ENCODE data around the gene RBBP9.
"Not testable (repeated sequence)": the region's sequence is repeated elsewhere in the genome, so short reads cannot be mapped to it uniquely, and the experiment has no call there.

RBBP9 gene

DNA sequence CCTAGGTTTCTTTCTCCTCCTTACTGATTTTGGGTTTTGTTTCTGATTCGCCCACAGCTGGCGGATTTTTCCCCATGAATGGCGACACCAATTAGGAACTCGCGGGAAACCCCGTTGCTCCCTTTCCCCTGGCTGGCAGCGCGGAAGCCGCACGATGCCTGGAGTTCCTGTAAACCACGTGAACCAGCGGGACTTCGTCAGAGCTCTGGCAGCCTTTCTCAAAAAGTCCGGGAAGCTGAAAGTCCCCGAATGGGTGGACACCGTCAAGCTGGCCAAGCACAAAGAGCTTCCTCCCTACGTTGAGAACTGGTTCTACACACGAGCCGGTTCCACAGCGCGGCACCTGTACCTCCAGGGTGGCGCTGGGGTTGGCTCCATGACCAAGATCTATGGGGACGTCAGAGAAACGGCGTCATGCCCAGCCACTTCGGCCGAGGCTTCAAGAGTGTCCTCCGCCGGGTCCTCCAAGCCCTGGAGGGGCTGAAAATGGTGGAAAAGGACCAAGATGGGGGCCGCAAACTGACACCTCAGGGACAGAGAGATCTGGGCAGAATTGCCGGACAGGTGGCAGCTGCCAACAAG, 7.5 kb upstream of the RBBP9 start:
- no peak for DNase-seq (ENCODE audit: low read depth in 2 of 2)

DNA sequence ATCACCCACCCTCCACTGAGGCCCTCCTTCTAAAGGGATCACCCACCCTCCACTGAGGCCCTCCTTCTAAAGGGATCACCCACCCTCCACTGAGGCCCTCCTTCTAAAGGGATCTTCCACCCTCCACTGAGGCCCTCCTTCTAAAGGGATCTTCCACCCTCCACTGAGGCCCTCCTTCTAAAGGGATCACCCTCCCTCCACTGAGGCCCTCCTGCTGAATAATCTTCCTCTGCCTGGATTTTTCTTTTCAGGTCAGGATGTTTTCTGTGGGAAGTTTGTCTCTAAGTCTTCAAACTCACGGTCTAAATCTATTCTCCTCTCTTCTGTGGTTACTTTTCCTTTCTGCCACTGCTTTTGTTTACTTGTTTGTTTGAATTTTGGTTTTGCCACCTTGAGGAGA, 4.6 kb upstream of the RBBP9 start:
- not testable (repeated sequence) for DNase-seq (ENCODE audit: low read depth in 2 of 2)

DNA sequence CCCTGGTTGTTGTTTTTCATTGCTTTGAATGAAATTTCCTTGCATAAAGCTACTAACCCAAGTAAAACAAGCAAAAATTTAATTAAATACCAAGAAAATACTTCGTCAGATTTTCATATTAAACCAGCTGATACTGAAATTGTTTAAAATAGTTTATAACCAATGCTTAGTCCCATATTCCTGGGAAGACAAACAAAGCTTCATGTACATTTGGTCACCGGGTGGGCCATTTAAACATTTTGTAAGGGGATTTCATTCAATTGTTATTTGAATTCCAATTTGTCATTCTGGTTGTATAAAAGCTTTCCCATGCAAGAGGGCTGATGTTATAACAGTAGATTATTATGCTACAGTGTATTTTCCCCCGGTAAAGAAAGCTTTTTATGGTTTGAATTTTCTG, 578 bp upstream of the RBBP9 start:
- DNase-seq (ENCODE audit: low read depth in 2 of 2), result no peak

DNA sequence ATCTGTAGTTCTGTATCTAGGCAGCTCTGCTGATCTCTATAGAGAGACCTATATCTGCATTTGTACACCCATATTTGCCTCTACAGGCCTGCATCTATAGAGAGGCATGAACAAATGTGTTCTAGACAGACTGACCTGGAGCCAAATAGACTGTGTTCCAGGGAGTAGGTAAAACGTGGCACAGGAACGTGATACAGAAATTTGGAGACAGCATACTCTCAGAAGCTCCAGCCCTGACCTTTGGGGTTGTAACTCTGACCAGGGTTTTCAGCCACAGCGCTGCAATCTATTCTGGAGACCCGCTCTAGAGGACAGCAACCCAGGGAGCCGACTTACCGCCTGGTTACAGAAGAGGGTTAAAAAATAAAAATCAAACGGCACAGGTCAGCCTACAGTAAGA, 983 bp downstream of the RBBP9 start:
- no peak for DNase-seq (ENCODE audit: low read depth in 2 of 2)

DNA sequence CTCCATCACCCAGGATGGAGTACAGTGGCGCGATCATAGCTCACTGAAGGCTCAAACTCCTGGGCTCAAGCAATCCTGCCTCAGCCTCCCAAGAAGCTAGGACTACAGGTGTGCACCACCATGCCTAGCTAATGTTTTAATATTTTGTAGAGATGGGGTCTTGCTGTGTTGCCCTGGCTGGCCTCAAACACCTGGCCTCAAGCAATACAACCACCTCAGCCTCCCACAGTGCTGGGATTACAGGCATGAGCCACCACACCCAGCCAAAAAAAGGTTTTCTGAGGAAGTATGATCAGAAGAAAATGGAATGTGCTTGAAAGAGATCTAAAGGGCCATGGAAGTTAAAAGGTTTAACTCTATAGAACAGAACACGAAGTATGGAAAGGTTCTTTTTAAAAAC, 8.7 kb downstream of the RBBP9 start:
- DNase-seq (ENCODE audit: low read depth in 2 of 2), result no peak

DNA sequence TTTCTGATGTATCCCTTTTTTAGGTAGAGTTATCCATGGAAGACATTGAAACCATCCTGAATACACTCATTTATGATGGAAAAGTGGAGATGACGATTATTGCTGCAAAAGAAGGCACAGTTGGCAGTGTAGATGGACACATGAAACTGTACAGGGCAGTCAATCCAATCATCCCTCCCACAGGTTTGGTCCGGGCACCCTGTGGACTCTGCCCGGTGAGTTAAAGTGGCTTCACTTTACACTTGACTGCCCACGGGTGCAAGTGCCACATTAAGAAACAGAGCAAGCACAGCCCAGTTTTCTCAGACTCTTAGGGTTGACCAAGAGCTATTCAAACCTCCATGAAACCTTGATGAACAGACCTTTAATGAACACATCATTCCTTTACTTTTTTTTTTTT, 15.4 kb downstream of the RBBP9 start:
- DNase-seq (ENCODE audit: low read depth in 2 of 2), result no peak

DNA sequence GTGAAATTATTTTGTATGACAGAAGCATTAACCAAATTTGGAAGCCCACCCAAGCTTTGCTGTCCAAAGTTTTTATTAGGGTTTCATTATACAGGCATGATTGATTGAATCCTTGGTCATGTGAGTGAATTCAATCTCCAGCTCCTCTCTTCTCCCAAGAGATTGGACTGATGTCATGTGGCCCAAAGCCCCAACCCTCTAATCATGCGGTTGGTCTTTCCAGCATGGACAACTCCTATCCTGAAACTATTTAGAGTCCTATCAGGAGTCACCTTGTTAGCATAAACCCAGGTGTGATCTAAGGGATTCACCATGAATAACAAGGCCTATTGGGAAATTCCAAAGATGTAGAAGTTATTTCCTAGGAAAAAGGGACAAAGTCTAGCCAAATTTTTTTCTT, 19.2 kb downstream of the RBBP9 start:
- DNase-seq (ENCODE audit: low read depth in 2 of 2), result no peak

DNA sequence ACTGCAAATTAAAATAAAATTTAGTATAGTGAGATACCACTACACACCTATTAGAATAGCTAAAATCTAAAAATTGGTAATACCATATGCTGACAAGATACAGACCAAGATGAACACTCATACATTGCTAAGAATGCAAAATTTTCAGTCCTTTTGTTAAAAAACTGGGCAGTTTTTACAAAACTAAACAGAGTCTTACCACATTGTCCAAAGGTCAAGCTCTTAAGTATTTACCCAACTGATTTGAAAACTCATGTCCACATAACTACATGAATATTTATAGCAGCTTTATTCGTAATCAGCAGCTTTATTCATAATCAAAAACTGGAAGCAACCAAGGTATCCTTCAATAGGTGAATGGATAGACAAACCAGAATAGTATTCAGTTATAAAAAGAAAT, 19.8 kb downstream of the RBBP9 start:
- DNase-seq (ENCODE audit: low read depth in 2 of 2), result no peak

DNA sequence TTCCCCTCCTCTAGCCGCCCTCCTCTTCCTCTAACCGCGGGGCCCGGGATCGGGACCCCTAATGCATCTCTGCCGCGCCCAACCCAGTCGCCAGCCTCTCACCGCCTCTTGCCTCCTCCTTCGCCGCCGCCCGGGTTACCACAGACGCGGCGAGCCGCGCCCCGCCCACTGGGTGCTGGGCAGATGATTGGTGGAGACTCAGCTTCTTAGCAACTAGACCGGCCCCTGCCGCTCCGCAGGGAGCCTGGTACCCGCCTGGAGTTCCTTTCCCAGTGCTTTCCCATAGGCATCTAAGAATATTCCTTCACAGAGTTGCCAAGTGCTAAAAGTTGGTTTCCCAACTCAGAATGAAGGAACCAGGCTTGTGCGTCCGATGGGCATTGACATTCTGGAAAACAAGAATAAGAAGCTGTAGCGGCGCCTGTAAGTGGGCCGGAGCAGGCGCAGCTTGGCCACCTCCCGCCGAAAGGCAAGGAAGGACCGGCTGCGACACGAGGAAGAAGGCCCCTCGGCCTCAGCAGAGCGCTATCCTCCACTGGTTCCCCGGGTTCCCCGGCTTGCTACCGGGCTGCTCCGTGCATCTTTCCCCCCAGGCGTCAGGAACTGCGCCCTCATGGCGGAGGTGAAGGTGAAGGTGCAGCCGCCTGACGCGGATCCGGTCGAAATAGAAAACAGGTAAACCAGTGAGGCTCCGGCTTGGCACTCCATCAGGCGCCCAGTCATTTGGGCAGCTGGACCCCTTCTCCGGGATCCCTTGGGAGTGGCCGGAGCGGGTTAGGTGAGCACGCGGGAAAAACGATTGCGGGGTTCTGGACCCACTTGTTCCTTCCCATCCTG, 29.9 kb downstream of the RBBP9 start, which contains the start of the genes DZANK1 and POLR3F:
Gene DZANK1 (minus strand): TSS at position 137 of the 837 bp plus-strand sequence. CDS start 1,672 bp downstream, outside the sequence.
Gene POLR3F (plus strand): TSS at position 497 of the 837 bp plus-strand sequence. CDS start 117 bp downstream, at position 614.
- DNase-seq (ENCODE audit: low read depth in 2 of 2), result peak; percentile 84 to 91

DNA sequence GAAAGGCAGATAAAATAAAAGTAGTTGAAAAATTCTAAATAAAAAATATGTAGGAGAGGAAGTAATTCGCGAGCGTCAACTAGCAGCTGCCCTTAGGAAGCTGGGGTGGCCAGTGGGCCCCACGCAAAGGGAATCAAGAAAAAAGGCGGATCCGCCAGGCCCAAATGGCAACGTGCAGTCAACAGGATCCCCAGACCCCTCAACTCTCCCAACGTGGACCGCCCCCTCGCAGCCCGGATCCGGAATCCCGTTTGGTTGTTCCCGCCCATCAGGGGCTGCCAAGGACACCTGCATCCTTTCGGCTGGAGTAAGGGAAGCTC, 30.5 kb downstream of the RBBP9 start:
- DNase-seq (ENCODE audit: low read depth in 2 of 2), result no peak

DNA sequence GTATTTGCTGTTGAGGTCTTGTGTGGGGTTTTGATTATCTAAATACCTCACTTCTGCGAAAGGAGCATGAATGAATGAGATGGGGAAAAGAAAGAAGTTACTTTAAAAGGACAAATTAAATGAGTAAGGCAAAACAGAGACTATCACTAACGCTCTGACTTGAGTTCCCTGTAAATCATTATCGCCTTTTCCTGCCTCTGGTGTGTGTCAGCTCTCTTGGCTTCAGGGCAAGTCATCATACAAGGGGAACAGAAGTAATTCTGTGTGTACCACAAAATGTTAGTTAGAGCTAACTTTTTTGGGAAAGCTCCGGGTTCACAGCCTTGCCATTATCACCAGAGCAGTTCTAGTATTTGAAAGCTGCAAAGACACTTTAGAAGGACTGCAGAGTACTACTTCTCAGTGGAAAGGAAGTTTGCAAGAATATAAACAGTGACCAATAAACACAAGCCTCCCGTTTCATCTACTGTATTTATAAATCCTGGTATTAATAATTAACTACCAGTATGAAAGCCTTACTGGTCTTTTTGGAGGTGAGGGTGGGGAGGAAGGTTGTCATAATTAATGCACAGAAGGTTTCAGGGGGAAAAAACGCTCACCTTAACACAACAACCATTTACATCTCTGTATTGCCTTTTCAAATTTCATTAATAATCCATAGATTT, 31.4 kb downstream of the RBBP9 start:
- DNase-seq (ENCODE audit: low read depth in 2 of 2), result no peak

DNA sequence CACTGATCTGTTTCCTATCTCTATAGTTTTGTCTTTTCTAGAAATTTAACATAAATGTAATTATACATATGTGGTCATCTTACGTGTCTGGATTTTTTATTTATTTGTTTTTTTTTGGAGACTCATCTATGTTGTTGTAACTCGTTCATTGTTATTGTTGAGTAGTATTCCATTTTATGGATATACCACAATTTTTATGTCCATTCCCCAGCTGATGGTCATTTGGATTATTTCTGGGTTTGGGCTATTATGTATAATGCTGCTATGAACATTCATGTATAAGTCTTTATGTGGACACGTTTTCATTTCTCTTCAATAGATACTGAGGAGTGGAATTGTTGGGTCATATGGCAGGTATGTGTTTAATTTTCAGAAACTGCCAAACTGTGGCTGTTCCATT, 40.4 kb downstream of the RBBP9 start:
- DNase-seq (ENCODE audit: low read depth in 2 of 2), result no peak

DNA sequence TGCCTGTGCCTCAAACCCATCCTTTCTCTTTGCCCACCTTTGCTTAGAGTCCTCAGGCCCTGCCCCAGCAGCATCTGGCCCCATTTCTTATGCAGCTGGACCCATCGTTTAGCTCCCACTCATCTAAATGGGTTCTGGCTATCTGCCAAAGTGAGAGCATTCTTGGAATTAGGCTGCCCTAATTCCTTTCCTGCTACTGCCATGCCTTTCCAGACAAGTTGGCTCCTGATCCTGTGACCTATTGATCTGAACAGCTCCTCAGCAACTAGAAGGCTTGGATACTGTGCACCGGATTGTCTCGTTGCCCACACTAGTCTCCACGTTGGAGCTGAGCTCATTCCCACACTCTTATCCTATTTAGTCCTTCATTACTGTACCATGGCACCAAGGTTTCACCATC, 53.1 kb downstream of the RBBP9 start:
- DNase-seq (ENCODE audit: low read depth in 2 of 2), result no peak

DNA sequence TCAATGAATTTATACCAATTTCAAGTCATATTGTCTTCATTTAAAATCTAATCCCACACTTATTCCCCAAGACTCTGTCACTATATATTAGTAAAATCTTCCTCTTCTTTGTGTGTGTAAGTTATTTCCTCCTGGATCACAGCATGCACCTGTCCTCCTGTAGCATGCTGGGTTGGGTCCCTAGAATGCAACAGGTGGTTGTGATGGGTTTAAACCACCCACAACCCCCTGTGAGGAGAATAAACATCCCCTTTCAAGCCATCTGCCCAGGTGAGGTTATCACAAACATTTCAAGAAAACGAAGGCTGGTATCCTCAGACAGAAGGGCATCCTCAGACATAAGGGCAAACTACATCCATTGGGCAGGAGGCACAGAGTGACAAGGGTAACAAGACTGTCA, 56.6 kb downstream of the RBBP9 start:
- DNase-seq (ENCODE audit: low read depth in 2 of 2), result no peak

DNA sequence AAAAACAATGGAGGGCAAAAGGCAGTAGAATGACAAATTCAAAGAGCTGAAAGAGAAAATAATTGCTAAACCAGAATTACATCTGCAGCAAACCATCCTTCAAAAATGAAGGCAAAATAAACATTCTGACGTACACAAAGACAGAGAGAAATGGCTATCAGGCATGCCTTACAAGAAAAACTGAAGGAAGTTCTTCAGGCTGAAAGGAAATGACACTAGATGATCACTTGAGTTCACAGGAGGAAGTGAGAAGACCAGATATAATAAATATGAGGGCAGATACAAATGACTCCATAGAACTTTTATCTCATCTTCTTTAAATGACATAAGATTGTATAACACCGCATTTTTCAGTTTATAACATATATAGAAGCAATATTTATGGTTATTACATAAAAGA, 60.2 kb downstream of the RBBP9 start:
- DNase-seq (ENCODE audit: low read depth in 2 of 2), result no peak

All from stimulated activated CD4-positive, alpha-beta T cell treated with anti-CD3 and anti-CD28 coated beads, Interleukin-1b, Interleukin-23, amount 100 ng/mL, for 4 hours (primary cell).